Tibial nerve (tissue), 4 donors: ENCODE measurements around the gene PELO. TPM values are rescaled to one million over a fixed set of nuclear protein-coding genes. Genes with fewer than 3 reads are reported as not detected.

Source experiments
- DNase-seq, 2 donors: peaks; one replicate each; pipeline ENCODE4 v3.0.0-alpha.2; 2019; ENCODE audit warnings: low spot score in 2 of 2
- H3K27ac ChIP-seq, 4 donors: fragments of 200-600 bp; sonication (generic) in 3 of 4; one replicate each; pipeline ENCODE4 v1.5.1; 2017 to 2019; ENCODE audit warnings: mild to moderate bottlenecking in 1 of 4
- H3K27me3 ChIP-seq, 2 donors: fragments of 200-600 bp; sonication (generic) in 1 of 2; one replicate each; pipeline versions ENCODE4 v1.5.1 to v1.6.0; 2017 to 2019
- H3K36me3 ChIP-seq, 3 donors: fragments of 200-600 bp; sonication (generic); one replicate each; pipeline ENCODE4 v1.5.1; 2018 to 2019
- H3K4me1 ChIP-seq, 4 donors: fragments of 200-600 bp; sonication (generic) in 3 of 4; one replicate each; pipeline ENCODE4 v1.5.1; 2017 to 2019
- H3K4me3 ChIP-seq, 4 donors: fragments of 200-600 bp; sonication (generic) in 3 of 4; one replicate each; pipeline ENCODE4 v1.5.1; 2017 to 2019; ENCODE audit warnings: mild to moderate bottlenecking in 1 of 4, moderate library complexity in 1 of 4
- H3K9me3 ChIP-seq, 4 donors: fragments of 200-600 bp; sonication (generic) in 3 of 4; one replicate each; pipeline ENCODE4 v1.5.1; 2017 to 2019
- CTCF ChIP-seq, 5 experiments: fragments of 200-600 bp in 3 of 5; fragments of 450-650 bp in 2 of 5; sonication (generic) in 3 of 5; IDR thresholded peaks; one replicate each; pipeline ENCODE4 v1.5.1; 2016 to 2019; ENCODE audit warnings: antibody characterized with exemption in 5 of 5, mild to moderate bottlenecking in 3 of 5, moderate library complexity in 2 of 5
- EP300 ChIP-seq, 2 donors: sonication (generic); formaldehyde crosslinking; IDR thresholded peaks; one replicate each; pipeline ENCODE4 v1.6.1; 2017; ENCODE audit warnings: antibody characterized with exemption in 2 of 2, mild to moderate bottlenecking in 1 of 2
- POLR2A ChIP-seq, 2 donors: fragments of 450-650 bp; IDR thresholded peaks; one replicate each; pipeline ENCODE4 v1.6.1; 2017; ENCODE audit warnings: antibody characterized with exemption in 2 of 2, mild to moderate bottlenecking in 2 of 2, moderate library complexity in 2 of 2
- WGBS, 2 donors: methylation state at CpG; one replicate each; pipeline ENCODE4 v1.1.5; 2018; 5-methylcytosine and 5-hydroxymethylcytosine counted together
- total RNA-seq, 4 donors: library from RNA; depleted of rRNA; stranded (reverse); fragments of >200 nt; gene quantifications; one replicate each; pipeline ENCODE4 v1.1.0, GENCODE V29; 2016

PELO gene
- total RNA-seq, 4 donors from 2014 or later: 8.4 to 17.8 (median 16.6) TPM

DNA sequence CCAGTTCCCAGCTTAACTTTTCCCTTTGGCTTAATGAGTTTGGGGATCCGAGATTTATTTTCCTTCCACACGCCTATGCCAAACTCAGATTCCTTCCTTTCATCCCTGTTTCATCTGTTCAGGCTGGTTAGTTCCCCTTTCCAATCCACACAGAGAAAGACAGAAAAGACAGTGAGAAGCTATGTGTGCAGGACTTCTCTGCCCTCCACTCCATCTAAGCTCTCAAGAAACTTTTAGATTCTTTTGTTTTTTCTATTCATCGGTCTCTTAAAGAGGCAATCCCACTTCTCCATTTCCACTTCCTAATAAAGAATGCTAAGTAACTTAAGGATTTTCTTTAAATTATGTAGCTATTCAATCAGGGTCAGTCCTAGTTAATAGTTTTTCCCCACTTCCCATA, 11.2 kb downstream of the PELO start:
- 3 to 4% methylated on average over 3 of the region's 3 CpGs for WGBS, 2 donors
- peaks cover 0 to 6% (median 0%) of the 10 kb centered on the region in 3 donors for H3K36me3 ChIP-seq
- H3K9me3 ChIP-seq: no peaks in the 10 kb centered on the region
- peaks cover 0 to 81% (median 31%) of the 10 kb centered on the region in 4 donors for H3K4me1 ChIP-seq
- peak overlapping the region; percentile 87 to 98 (median 92) for H3K27ac ChIP-seq
- no peak for TF ChIP-seq EP300 (IDR thresholded peaks at IDR 0.05)
- TF ChIP-seq CTCF (IDR thresholded peaks at IDR 0.05): no peak
- TF ChIP-seq POLR2A (IDR thresholded peaks at IDR 0.05): no peak
- H3K4me3 ChIP-seq: peak overlapping the region; percentile 47 to 86 (median 74)
- no peak for DNase-seq
- H3K27me3 ChIP-seq: no peaks in the 10 kb centered on the region

GRCh38 chr5:52799358-52799982, 11.8 kb downstream of the PELO start:
- peaks cover 0 to 83% (median 31%) of the 10 kb centered on the region in 4 donors for H3K4me1 ChIP-seq

DNA sequence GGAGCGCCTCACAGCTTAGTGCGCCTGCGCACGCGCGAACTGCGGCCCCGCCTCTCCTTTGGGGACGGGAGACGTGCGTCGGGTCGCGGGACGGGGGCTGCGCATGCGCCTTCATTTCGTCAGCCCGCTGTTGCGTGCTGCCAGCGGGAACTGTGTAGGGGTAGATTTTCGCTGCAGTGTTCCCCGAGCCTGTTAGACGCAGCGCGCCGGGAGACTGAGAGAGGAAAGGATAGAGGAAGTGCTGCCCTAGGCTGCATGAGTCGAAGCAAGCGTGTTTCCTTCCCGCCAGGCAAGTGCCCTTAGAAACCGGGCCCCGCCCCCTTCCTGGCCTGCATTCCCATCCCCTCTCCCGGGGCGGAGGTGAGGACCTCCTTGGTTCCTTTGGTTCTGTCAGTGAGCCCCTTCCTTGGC, 12.3 kb downstream of the PELO start:
- WGBS, 2 donors: 0% methylated on average over 30 to 34 of the region's 34 CpGs
- H3K4me1 ChIP-seq: peaks cover 0 to 83% (median 31%) of the 10 kb centered on the region in 4 donors
- no peaks in the 10 kb centered on the region for H3K9me3 ChIP-seq
- TF ChIP-seq EP300 (IDR thresholded peaks at IDR 0.05) (peak; percentile 74 to 94), CTCF (IDR thresholded peaks at IDR 0.05) (peak in 1 of 5 experiments; percentile 4), POLR2A (IDR thresholded peaks at IDR 0.05) (peak; percentile 65 to 82)
- H3K4me3 ChIP-seq: peak overlapping the region; percentile 47 to 86 (median 74)
- H3K27me3 ChIP-seq: no peaks in the 10 kb centered on the region
- peak; percentile 81 for DNase-seq
- H3K27ac ChIP-seq: peak overlapping the region; percentile 87 to 98 (median 92)
- H3K36me3 ChIP-seq: peaks cover 0 to 10% (median 0%) of the 10 kb centered on the region in 3 donors

More at GRCh38 chr5:52799358-52799982, 11.8 kb downstream of the PELO start:
- H3K36me3 ChIP-seq: peaks cover 0 to 10% (median 0%) of the 10 kb centered on the region in 3 donors
- no peak for DNase-seq
- no peak for TF ChIP-seq EP300 (IDR thresholded peaks at IDR 0.05)
- no peak for TF ChIP-seq POLR2A (IDR thresholded peaks at IDR 0.05)
- TF ChIP-seq CTCF (IDR thresholded peaks at IDR 0.05): peak in 1 of 5 experiments; percentile 10
- 0 to 1% methylated on average over 18 to 19 of the region's 19 CpGs for WGBS, 2 donors
- H3K27me3 ChIP-seq: no peaks in the 10 kb centered on the region
- H3K4me3 ChIP-seq: peak overlapping the region; percentile 47 to 86 (median 74)
- H3K9me3 ChIP-seq: no peaks in the 10 kb centered on the region
- H3K27ac ChIP-seq: peak overlapping the region; percentile 87 to 98 (median 92)

DNA sequence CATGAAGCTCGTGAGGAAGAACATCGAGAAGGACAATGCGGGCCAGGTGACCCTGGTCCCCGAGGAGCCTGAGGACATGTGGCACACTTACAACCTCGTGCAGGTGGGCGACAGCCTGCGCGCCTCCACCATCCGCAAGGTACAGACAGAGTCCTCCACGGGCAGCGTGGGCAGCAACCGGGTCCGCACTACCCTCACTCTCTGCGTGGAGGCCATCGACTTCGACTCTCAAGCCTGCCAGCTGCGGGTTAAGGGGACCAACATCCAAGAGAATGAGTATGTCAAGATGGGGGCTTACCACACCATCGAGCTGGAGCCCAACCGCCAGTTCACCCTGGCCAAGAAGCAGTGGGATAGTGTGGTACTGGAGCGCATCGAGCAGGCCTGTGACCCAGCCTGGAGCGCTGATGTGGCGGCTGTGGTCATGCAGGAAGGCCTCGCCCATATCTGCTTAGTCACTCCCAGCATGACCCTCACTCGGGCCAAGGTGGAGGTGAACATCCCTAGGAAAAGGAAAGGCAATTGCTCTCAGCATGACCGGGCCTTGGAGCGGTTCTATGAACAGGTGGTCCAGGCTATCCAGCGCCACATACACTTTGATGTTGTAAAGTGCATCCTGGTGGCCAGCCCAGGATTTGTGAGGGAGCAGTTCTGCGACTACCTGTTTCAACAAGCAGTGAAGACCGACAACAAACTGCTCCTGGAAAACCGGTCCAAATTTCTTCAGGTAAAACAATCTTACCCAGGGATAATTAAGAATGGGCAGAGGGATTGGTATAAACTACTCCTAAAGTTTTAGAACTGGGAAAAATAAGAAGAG, 12.9 kb downstream of the PELO start:
- WGBS, 2 donors: 2 to 3% methylated on average over 26 to 27 of the region's 31 CpGs
- Histone ChIP-seq H3K27ac (peak overlapping the region; percentile 87 to 98 (median 92)), H3K4me3 (peak overlapping the region; percentile 47 to 86 (median 74)), H3K4me1 (peaks cover 0 to 80% (median 31%) of the 10 kb centered on the region in 4 donors), H3K9me3 (no peaks in the 10 kb centered on the region), H3K27me3 (no peaks in the 10 kb centered on the region), H3K36me3 (peaks cover 0 to 10% (median 0%) of the 10 kb centered on the region in 3 donors)
- DNase-seq: peak; percentile 21 to 50
- TF ChIP-seq EP300 (IDR thresholded peaks at IDR 0.05) (no peak), POLR2A (IDR thresholded peaks at IDR 0.05) (no peak), CTCF (IDR thresholded peaks at IDR 0.05) (peak in 1 of 5 experiments; percentile 10)
